Urinary bladder (tissue), 4 donors: ENCODE results near the gene CCDC6. TPM values are rescaled to one million over a fixed set of nuclear protein-coding genes. Genes with fewer than 3 reads are reported as not detected.

Experiments
- DNase-seq: peaks from one replicate; pipeline ENCODE4 v3.0.0-alpha.2; 2015; ENCODE audit errors: extremely low spot score
- H3K27ac ChIP-seq: one replicate; pipeline ENCODE4 v1.5.1; 2013; ENCODE audit warnings: low read depth, mild to moderate bottlenecking, moderate library complexity
- H3K36me3 ChIP-seq: one replicate; pipeline ENCODE4 v1.6.1; 2013; ENCODE audit warnings: mild to moderate bottlenecking, moderate library complexity; ENCODE audit not compliant: insufficient read depth
- H3K4me1 ChIP-seq: one replicate; pipeline ENCODE4 v1.6.1; 2013; ENCODE audit warnings: mild to moderate bottlenecking, moderate library complexity; ENCODE audit not compliant: insufficient read depth
- H3K4me3 ChIP-seq: one replicate; pipeline ENCODE4 v1.5.1; 2013; ENCODE audit warnings: low read depth, low read length
- WGBS: extraction: QIAGEN DNeasy Blood & Tissue Kit; methylation state at CpG from one replicate; pipeline ENCODE4 v1.1.7; 2013; 5-methylcytosine and 5-hydroxymethylcytosine counted together
- polyA plus RNA-seq: library from polyadenylated mRNA; stranded (reverse); fragments of 200-250 nt; gene quantifications from one replicate; pipeline ENCODE4 v1.2.3, GENCODE V29; 2013
- total RNA-seq: library from RNA; depleted of rRNA; stranded (reverse); fragments of >200 nt; gene quantifications from one replicate; pipeline ENCODE4 v1.2.3, GENCODE V29; 2014
- donor health status: healthy with polysubstance abuse.
- donor health status: healthy.

CCDC6 gene
- total and polyA plus RNA-seq, 2 donors: 22.8 to 58.2 TPM

DNA sequence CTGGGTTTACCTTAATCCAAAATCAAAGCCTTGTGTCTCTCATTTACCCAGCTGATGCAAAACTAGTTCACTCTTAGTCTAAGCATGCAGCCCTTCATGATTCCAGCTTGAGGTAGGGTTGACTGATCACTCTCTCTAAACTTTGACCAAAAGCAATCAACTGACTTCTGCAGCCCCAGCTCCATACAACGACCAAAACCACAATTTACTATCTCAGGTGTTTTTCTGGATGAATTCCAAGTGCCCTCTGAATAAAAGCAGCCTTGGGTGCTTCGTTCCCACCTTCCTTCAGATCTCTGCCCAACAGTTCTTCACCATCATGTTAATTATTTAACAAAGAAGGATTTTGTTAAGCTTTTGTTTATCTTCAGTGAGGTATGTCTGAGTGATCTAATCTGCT lies 62.6 kb downstream of the CCDC6 start:
- Histone ChIP-seq H3K27ac (no peak overlapping the region), H3K4me1 (no peaks in the 10 kb centered on the region), H3K36me3 (no peaks in the 10 kb centered on the region), H3K4me3 (no peak overlapping the region)
- no peak for DNase-seq
- WGBS: 74% methylated on average over 2 of the region's 2 CpGs

DNA sequence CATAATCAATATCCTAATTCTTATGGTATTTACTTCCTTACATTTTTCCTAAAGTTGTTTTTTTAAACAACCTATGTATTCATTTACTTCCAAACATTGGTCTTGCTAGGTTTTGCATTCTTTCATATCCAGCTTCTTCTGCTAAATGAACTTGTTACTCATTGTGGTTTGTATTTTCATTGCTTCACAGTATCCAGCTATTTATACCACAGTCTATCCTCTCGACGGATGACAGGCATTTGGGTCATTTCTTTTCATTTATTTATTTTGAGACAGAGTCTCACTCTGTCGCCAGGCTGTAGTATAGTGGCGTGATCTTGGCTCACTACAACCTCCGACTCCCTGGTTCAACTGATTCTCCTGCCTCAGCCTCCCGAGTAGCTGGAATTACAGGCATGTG lies 66.8 kb downstream of the CCDC6 start:
- no peak for DNase-seq
- no peak overlapping the region for H3K27ac ChIP-seq
- no peaks in the 10 kb centered on the region for H3K36me3 ChIP-seq
- H3K4me3 ChIP-seq: no peak overlapping the region
- H3K4me1 ChIP-seq: no peaks in the 10 kb centered on the region
- WGBS: 86% methylated on average over 6 of the region's 6 CpGs

DNA sequence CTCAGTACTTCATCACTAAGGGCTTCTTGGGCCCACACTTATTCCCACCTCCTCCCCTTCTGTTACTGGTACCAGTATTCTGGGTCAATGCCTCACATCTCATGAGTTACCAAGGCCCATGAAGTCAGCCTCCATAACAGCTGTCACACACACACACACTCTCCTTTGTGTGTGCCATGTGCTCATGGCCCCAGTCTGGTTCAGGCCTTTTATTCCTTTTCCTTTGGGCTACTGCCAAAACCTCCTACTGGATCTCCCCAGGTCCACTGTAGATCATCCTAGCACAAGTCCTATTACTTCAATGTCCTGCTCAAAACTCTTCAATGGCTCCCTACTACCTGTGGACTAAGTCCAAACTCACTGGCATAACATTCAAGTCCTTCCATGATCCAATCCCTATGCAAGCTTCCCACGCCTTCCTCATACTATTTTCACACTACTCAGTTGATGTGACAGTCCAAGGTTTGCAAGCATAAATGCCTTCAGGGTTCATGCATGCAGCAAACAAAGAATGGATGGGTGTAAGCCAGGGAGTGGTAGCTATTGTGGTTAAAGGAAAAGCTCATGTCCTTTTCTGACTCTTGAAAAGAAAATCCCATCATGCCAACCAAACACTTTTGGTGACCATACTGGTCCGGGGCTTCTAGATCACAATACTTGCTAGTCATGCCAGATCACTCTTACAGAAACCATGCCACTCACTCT lies 68.1 kb downstream of the CCDC6 start:
- DNase-seq: no peak
- Histone ChIP-seq H3K36me3 (no peaks in the 10 kb centered on the region), H3K4me1 (no peaks in the 10 kb centered on the region), H3K27ac (no peak overlapping the region), H3K4me3 (no peak overlapping the region)
- 97% methylated on average over 2 of the region's 2 CpGs for WGBS

DNA sequence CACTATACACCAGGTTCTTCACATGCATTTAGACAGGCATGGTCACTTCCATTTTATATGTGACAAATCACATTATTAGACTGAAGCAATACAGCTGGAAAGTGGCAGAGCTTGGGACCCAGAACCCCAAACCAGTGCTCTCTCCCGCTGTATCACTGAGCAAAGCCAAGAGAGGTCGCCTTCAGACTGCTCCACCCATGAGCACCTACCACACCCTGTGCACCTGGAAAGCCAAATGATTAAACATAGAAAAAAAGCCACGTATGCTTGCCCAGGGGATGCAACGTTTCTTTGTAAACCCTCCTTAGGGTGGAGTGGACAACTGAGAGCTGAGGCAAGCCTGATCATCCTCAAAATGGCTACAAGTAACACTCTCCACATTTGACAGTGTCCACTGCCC lies 72.5 kb downstream of the CCDC6 start:
- Histone ChIP-seq H3K4me3 (no peak overlapping the region), H3K27ac (no peak overlapping the region), H3K4me1 (no peaks in the 10 kb centered on the region), H3K36me3 (peaks cover 5% of the 10 kb centered on the region)
- WGBS: 77% methylated on average over 4 of the region's 4 CpGs
- DNase-seq: no peak

DNA sequence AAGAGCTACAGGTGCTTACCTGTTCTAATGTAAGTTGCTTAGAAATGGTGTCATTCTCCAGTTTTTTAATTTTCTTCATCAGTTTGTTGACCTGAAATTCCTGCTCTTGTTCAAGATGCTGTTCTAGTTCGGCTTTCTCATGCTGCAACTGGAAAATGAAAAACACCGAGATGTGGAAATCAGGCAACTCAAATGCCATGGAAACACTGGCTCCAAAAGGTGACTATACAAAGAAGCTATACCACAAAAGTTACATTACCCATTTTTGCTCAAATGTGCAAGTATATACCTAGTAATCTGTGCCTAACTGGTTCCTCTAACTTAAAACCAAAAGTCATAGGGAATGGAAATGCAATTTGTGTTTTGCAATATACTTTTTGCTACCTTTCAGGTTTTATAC lies 73.8 kb downstream of the CCDC6 start:
- Histone ChIP-seq H3K27ac (no peak overlapping the region), H3K4me3 (no peak overlapping the region), H3K36me3 (peaks cover 5% of the 10 kb centered on the region), H3K4me1 (no peaks in the 10 kb centered on the region)
- no peak for DNase-seq
- WGBS: 86% methylated on average over 2 of the region's 2 CpGs

DNA sequence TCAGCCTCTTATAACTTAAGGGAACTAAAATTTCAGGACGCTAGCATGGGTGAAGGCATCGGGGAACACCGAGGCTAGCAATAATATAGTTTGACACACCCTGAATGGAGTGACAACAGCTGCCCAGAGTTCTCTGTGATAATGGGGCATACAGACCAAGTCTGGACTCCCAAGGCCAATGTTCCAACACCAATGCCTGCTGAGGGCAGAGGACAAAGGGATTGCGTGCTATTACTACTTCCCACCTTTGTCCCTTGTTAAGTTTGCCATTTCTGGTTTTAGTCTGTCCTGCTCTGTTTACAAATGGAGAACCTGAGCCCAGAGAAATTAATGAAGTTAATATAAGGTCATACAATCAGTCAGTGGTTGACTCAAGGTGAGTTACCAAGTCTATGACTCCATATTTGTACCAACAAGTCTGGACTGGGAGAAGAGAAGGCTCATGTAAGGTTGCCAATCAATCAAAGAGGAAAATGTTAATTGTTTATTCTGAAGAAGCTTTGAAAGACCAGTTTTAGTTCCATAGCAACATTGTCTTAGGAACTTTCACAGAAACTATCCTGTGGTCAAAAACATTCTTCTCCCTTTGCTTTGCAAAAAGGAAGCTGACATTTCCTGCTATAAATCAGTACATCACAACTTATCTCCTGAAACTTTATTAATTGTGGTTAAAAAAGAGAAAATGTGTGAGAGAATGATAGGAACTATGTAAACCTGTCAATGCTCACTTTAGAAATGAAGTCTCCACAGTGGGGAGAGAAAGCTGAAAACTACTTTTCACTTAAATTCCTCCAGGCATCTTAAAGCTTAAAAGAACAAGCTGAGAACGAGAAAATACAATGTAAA lies 74.5 kb downstream of the CCDC6 start:
- WGBS: 92% methylated on average over 5 of the region's 5 CpGs
- Histone ChIP-seq H3K4me1 (no peaks in the 10 kb centered on the region), H3K27ac (no peak overlapping the region)

DNA sequence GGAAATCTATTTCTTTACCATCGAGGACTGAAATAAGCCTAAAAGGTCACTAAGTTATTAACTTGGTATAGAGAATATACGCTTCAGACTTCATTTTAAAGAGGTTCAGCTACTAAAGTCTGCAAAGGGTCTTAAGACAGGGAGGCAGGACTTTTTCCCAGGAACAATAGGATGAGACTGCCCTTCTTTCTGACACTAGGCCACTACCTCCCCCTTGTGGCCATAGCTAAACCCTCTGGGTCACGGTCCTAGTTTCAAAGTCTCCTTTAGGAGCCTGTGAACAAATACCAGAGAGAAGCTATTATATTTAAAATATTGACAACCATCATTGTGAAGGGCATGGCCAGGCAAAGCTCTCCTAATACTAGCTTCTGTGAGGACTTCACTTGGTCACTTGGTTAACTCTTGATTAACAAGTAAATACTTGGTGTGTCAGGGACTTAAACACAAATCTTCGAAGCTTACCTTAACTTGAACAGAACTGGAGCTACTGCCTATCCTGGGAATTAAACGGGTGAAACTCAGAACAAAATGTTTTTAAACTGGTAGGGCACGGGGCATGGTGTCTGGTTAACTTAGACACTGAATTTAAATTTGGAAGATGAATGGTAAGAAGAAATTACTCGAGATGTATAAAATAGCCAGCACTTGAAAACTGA lies 75.6 kb downstream of the CCDC6 start:
- Histone ChIP-seq H3K4me1 (no peaks in the 10 kb centered on the region), H3K36me3 (peaks cover 5% of the 10 kb centered on the region), H3K4me3 (no peak overlapping the region), H3K27ac (no peak overlapping the region)
- DNase-seq: no peak
- whole genome bisulfite sequencing: 78% methylated on average over 7 of the region's 7 CpGs

More for the DNA sequence above, 74.5 kb downstream of the CCDC6 start:
- peaks cover 5% of the 10 kb centered on the region for H3K36me3 ChIP-seq
- no peak for DNase-seq
- H3K4me3 ChIP-seq: no peak overlapping the region

DNA sequence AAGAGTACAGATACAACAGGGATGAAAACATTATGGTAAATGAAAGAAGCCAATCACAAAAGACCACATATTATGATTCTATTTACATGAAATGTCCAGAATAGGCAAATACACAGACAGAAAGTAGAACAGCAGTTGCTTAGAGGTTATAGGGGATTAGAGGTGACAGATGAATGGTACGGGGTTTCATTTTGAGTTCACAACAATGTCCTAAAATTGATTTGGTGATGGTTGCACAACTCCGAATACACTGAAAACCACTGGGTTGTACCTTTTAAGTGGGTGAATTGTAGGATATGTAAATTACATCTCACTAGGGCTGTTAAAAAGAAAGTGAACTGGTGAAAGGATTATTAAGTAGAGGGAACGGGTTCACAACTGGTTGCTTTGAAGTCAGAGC lies 76.8 kb downstream of the CCDC6 start:
- H3K4me1 ChIP-seq: no peaks in the 10 kb centered on the region
- DNase-seq: no peak
- peaks cover 5% of the 10 kb centered on the region for H3K36me3 ChIP-seq
- H3K4me3 ChIP-seq: no peak overlapping the region
- H3K27ac ChIP-seq: no peak overlapping the region
- WGBS: 78% methylated on average over 3 of the region's 3 CpGs

DNA sequence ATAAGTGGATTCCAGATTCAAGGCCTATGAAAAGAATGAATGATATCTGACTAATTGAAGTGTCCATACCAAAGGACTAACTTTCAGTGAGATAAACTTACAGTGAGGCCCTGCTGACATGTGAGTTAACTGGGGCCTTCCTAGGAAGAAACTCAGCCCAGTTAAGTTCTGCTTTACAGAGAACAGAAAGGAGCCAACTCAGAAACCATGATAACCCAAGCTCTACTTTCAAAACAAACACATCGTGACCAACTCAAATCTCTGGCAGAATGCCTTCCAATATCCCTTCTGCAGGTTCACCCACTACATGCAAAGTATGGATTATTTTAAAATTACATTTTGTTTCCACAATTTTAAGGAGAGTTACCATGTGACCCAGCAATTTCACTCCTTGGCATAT lies 77.3 kb downstream of the CCDC6 start:
- Histone ChIP-seq H3K36me3 (peaks cover 5% of the 10 kb centered on the region), H3K4me3 (no peak overlapping the region), H3K27ac (no peak overlapping the region), H3K4me1 (no peaks in the 10 kb centered on the region)
- no peak for DNase-seq
- WGBS: 33% methylated on average over 1 of the region's 1 CpG

DNA sequence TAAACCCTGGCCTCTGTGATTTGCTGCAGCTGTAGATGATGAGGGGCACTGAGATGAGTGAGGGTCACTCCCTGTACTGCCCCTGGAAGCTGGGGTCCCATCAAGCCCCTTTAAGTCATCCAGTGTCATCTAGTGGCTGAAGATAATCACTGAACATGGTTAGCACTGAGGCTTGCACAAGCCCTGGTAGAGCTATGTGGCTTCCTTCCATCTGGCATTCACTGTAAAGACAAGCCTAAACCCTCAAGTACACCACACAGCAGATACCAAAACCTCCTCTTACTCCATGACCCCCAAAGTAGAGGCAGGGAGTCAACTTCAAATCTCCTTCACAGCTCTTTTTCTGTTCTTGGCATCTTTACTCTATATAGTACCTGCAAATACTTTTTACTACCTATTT lies 80.4 kb downstream of the CCDC6 start:
- H3K4me1 ChIP-seq: no peaks in the 10 kb centered on the region
- H3K4me3 ChIP-seq: no peak overlapping the region
- H3K27ac ChIP-seq: no peak overlapping the region
- H3K36me3 ChIP-seq: no peaks in the 10 kb centered on the region
- no peak for DNase-seq

DNA sequence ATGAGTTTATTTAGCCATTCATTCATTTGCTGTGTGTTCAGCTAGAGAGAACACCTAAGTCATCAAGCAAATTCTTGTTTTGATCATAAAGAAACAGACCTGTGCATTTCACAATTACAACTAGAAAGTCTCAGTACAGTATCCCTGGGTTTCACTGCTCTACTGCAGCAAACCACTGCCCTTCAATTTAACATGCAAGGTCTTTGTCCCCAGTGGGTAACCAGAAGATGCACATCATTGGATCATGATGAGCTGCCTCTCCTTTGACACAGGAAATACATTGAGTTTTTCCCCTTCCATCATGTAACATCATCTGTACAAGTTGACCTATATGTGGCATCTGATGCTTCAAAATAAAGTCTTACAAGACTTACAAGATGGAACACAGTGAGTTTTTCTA lies 82.6 kb downstream of the CCDC6 start:
- H3K36me3 ChIP-seq: no peaks in the 10 kb centered on the region
- no peak overlapping the region for H3K27ac ChIP-seq
- no peak overlapping the region for H3K4me3 ChIP-seq
- H3K4me1 ChIP-seq: no peaks in the 10 kb centered on the region
- no peak for DNase-seq

DNA sequence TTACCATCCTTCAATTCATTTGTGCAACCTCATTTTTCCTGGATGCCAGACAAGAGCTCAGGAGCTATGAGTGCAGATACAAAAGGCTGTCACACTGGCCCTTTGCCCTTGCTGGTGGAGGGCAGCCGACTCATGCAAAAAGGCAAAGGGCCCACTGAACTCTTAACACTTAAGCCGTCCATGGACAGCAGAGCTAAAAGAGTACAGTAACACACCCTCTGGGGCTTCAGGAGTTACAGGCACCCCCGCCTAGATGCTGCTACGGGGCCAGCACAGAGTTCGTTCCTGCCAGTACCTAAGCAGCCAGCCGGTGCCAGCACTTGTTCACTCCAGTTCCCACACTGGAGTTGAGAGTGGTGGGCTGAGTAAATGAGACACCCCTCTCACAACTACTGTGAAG lies 83.2 kb downstream of the CCDC6 start:
- no peak for DNase-seq
- Histone ChIP-seq H3K4me3 (no peak overlapping the region), H3K4me1 (no peaks in the 10 kb centered on the region), H3K27ac (no peak overlapping the region), H3K36me3 (no peaks in the 10 kb centered on the region)
- 95% methylated on average over 6 of the region's 6 CpGs for WGBS

DNA sequence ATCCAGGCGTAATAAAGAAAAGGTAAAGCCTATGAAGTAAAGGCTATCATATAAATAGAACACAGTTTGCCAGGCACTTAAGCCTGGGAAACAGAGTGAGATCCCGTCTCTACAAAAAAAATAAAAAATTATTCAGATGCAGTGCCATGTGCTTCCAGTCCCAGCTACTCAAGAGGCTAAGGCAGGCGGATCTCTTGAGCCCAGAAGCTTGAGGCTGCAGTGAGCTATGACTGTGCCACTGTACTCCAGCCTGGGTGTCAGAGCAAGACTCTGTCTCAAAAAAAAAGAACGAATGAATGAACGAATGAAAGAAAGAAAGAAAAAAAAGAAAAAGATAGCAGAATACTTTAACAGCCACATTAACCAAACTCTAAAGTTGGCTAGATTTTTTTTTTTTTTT lies 85.9 kb downstream of the CCDC6 start:
- Histone ChIP-seq H3K27ac (no peak overlapping the region), H3K36me3 (peaks cover 1% of the 10 kb centered on the region), H3K4me3 (no peak overlapping the region), H3K4me1 (no peaks in the 10 kb centered on the region)
- no peak for DNase-seq
- WGBS: 71% methylated on average over 5 of the region's 5 CpGs

DNA sequence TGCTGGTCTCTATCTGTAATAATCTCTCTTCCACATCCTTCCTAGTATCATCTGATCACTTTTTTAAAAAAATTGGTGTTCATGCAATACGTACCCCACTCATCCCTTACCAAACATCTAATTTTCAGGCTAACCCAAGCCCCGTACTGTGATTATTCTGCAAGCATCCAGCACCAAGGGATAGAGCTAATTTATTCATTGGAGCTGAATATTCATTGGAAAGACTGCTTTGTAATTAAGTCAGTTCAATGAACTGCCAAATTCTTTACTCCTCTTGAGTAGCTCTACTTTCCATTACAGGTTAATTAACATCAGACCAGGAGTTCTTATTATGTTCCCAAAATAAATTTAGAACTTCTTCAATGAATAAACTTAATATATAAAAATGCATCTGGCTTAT lies 86.7 kb downstream of the CCDC6 start:
- WGBS: 90% methylated on average over 2 of the region's 2 CpGs
- no peak overlapping the region for H3K27ac ChIP-seq
- no peaks in the 10 kb centered on the region for H3K4me1 ChIP-seq
- H3K4me3 ChIP-seq: no peak overlapping the region
- no peak for DNase-seq
- peaks cover 1% of the 10 kb centered on the region for H3K36me3 ChIP-seq
